DMS 273 (cell line): ENCODE data around the gene PAX8.

Source experiments
- DNase-seq: peaks from one replicate; lab custom pipeline; 2025; ENCODE audit not compliant: unreplicated experiment; lab: John Stamatoyannopoulos, UW

The PAX8 gene

DNA sequence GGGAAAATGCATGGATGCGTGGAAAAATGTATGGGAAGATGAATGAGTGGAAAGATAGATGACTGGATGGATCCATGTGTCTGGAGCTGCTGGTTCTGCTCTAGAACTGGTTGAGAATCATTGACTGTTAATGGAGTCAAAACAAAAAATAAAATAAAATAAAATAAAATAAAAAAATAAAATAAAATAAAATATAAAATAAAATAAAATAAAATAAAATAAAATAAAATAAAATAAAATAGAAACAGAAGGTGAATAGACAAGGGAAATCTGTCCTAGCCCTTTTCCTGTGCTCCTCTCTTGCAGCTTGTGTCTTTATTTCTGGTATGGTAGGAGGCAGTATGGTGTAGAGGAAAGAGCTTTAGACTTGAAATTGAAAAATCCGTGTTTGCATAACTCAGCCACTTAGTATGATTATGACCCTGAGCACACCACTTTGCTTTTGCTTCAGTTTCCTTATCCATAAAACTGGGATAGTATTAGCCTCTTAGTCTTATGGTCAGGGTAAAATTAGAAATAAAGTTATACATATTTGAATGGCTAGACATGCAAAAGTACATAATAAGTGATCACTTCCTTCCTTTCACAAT, 54.0 kb downstream of the PAX8 start:
- DNase-seq, result no peak

DNA sequence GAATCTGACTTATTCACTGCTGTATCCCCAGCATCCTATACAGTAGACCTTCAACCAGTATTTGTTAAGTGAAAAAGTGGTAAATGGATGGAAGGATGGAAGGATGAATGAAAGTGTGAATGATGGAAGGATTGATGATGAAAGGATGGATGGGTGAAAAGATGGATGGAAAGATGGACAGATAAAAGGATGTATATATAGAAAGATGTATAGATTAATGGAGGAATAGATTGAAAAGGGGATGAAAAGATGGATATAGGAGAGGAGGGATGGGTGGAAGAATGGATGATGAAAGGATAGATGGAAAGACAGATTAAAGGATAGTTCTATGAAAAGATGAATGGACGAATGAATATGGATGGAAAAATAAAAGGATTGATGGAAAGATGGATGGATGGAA, 54.9 kb downstream of the PAX8 start:
- DNase-seq, result no peak

DNA sequence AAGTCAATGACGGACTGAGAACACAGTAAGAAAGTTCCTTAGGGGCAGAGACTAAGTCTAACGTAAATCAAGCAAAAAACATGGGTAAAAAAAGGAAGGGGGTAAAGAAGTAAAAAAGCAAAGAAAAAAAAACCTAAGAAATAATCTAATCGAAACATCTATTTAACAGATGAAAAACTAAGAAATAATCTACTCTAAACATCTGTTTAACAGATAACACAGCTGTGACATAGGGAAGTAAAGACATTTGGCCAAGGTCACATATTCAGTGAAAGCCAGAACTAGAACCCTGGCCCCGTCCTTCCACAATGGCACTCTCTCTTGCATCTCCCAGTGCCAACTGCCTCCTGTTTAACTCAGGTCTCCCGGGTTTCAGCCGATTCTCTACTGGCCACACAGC, 56.9 kb downstream of the PAX8 start:
- DNase-seq, result no peak

DNA sequence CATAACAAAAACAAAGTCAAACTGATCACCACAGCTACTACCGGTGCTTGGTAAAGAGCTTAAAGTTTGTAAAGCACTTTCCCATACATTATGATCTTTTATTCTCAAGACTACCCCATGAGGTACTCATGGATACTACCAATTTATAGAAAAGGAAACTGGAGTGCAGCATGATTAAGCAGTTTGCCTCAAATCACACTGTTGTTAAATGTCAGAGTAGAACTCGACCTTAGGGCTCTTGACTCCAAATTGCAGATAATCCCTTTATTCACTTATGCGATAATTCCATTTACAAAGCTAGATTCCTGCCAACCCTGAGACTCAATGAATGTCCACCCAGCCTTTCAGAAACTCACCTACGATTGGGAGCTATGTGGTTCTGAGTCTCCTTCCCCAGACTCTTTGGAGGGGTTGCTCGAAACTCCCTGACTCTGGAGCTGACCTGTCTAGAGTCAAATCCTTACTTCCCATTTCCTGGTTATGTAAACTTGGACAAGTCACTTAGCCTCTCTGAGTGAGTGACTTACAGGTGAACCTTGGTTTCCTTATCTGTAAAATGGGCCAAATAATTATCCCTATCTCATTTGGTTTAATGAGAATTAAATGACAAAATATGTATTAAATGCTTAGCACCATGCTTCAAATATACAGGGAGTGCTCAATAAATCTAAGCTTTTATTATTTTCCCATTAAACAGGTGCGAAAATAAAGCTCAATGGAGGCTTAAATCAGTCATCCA, 57.6 kb downstream of the PAX8 start:
- DNase-seq, result no peak

DNA sequence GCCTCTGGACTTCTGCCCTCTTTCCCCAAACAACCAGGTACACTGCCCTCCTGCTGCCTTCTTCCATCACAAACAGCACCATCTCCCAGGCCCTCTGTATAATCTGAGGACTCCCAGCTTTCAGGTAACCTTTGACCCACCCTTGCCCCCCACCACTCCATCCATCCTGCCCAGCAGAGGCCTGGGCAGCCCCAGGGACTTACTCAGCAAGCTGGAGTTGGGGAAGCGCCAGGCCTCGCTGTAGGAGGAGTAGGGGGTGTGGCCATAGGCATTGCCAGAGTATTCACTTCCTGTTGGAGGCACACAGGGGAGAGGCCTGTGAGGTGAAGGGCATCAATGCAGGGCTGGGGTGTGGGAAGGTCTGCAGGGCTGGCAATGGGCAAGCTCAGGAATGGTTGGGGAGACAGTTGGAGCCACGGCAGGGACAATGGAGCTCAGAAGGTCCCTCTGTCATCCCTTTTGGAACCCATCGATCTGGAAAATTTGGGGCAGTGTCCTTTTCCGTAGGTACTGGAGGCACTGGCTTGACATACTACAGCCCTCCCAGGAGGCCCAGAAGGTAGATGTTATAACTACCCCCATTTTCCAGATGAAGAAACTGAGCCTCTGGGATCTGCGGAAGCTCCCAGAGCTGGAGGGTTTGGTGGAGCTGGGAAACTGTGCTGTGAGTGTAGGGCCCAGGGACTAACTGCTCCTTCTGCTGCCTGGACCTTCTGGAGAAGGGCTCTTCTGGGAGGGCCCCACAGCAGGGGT, 58.7 kb downstream of the PAX8 start:
- DNase-seq, result peak; percentile 20

DNA sequence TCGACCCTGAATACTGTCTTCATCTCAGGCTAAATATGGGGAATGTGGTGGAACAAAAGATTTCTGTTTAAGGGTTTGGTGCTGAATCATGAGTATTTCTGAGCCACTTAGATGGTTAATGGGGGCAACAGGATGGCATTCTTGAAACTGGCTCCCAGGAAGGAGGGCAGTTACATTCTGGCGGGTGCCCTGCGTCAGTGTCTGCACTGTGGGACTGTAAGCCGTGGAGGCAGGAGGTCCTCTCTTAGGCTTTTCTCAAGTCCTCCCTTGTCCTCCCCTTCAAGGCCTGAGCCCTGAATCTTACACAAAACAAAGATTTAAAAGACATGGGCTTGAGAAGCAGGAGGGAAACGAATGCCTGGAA, 59.2 kb downstream of the PAX8 start:
- DNase-seq, result no peak

DNA sequence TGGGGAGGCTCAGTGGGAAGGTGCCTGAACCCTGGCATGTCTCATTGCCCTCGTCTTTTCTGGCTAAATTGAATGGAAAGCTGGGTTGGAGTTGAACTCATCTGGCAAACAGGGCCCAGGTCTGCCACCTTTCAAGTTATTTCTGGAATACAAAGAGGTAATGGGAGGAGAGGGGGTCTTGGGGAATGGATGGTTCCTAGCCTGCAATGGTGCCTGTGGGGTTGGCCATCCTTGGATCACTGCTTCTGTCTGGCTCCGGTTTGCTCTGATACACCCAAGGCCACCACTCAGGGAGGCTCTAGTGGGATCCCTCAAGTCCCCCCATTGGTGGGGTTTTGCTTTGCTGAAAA, 59.7 kb downstream of the PAX8 start:
- no peak for DNase-seq

DNA sequence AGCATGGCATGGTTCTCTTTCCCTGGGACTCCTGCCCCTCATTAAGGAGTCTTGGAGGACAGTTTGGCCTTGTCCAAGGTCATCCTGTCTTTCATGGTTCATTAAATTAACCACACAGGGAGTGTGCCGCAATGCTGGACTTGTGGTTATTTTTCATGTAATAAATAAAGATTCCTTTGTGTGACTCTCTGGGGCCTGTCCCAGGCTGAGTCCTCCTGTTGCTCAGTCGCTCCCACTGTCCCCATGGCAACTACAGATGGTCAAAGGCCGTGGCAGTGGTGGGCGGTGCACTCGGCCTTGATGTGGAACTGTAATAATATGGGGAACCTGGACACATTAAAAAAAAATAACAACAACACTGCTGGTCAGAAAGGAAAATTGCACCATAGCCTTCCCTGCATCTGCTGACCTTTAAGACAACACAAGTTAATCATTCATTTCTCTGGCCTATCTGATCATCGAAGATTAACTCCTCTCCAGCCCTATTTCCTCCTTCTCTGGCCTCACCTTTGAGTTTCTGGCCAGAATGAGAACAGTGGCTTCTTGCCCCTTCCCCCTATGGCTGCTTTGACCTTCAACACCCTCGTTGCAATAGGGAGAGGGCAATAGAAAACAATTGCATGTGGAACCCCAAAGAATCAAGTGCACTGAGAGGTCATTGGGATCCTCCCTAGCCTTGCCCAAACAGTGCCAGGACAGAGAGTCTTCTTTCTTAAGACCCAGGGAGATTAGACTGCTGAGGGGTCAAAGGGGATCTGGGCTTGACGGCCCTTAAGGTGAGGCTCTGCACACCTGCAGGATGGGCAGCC, 60.2 kb downstream of the PAX8 start:
- DNase-seq, result no peak

DNA sequence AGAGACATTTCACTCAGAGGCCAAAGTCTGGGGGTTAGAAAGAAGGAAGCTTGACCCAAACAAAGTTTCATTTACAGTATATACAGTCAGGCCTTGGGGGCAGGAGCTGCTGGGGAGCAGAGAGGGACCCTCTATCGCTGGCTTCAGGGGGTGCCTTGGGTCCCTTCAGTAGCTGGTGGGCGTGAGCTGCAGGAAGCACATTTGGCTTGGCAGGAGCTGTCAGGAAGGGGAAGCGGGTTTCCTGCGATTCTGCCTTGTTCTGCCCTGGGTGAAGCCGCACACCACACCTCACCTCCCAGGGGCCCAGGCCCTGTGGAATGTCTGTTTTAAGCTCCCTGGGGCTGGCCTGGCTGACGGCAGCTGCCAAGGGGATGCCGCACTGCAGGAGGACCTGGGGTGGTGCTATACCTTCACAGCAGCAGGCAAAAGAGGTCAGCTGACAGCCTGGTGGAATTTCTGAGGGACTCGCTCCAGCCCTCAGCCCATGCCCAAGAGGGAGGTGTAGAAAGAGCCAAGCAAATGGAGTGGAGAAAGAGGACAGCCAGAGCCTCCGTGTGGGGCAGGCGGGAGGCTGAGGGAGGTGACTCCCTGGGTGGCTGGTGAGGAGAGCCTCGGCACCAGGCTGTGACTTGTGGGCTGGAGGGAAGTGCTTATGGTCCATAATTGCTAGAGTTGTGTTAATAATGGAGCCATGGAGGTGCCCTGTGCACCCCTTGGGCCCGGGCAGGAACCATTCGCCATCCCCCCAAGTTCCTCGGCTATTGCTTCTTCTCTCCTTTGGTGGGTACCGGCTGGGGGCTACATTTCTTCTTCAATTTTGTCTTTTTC, 61.1 kb downstream of the PAX8 start:
- DNase-seq, result no peak

DNA sequence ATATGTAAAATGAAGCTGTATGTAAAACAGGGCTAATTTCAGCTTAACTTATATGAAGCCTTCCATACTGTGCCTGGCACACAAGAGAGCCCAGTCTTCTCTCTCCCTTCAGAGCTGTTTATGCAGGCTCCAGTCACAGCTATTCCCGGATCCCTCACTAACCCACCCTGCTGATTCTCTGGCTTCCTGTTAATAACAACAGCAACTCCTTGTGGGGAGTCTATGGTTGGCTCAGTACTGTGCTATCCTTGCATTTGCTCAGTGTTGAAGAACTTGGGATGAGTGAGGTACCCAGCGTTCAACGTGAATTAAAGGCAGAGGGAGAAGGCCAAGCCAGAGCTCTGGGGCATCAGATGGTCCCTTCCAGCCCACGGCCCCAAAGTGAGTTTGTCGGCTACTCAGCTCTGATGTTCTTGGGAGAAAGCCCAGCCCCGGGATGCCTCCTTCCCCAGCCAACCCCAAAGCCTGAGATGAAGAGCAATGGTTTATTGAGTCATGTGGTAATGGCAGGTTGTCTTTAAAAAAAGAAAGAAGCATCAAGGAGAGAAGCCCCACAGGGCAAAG, 61.7 kb downstream of the PAX8 start:
- DNase-seq, result no peak

DNA sequence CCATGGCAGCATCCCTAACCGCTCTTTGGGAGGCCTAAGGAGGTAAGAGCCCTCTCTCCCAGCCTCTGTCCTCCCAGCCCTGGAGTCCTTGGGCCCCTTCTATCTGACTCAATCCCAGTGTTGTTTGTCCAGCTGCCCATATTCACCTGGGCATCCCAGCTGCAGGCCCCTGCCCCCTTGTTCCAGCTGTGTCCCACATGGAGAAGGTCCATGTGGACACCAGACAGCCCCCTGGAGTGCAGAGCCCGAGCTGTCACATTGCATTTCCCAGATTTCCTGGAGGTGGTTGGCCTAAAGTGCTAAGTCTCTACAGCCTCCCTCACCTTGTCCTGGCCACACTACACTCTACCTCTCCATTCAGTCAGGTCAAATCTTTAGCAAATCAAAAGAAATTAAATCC, 62.4 kb downstream of the PAX8 start:
- DNase-seq, result no peak

DNA sequence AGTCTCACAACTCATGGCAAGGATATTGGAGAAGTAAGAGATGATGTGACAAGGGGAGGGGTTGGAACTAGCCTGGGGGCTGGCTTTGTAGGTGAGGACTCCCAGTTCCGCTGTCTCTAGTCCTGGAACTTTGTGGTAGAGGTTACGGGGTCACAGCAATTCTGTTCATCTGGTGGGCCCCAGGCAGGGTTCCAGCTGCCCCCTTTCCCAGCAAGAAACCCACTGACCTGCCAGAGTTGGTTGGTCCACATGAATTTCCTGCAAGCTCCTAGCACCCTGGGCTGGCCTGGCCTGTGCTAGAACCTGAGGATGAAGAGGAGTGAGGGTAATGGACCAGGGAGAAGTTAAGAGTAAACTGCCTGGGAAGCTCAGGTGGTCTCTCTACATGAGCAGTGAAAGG, 63.7 kb downstream of the PAX8 start:
- DNase-seq, result no peak

DNA sequence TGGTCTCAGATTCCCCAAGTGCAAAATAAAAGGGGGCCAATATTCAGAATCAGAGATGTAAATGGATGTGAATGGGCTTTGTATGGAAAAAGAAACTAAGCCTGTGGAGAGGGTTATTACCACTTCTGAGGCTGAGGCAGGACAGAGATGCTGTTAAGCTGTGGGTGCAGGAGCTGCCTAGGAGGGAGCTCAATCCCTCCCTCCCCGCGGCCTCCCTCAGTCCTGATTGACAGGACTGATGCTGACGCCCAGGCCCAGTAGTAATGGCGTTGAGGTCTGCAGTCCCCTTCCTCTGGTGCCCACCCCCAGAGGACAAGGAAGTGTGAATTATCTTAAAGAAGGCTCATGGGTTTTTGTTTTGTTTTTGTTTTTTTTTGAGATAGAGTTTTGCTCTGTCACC, 64.6 kb downstream of the PAX8 start:
- no peak for DNase-seq

DNA sequence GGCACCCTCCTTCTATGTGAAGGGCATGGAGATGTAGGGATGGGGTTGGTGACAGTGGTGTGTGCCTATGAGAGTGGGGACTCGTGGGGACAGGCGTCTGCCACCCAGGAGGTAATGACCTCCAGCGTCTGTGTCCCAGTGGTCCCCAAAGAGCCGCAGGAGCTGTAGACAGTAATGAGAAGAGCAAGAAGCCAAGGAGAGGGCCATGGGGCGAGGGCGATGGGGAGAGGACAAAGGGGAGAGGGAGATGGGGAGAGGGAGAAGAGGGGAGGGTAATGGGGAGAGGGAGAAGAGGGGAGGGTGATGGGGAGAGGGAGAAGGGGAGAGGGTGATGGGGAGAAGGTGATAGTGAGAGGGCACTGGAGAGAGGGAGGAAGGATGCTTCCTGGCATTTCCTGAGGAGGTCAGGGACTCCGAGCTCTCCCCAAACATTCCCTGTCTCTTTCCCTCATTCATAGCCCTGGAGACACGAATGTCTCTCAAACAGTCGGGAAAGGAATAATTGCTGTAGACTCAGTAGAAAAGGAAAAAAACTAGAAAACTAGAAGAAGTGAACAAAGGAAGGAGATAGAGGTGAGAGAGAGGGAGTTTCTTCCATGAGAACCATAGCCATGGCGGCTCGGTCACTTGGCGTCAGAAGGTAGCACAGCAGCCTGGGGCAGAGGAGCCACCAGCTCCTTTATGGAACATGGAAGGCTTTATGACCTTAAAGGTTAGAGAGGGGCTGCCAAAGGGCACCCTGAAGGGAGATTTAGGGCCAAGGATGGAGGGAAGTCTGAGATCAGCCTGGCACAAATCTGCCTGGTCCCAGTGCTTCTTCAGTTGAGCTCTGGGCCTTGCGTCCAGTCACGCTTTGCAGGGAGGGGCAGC, 65.4 kb downstream of the PAX8 start:
- DNase-seq, result no peak

DNA sequence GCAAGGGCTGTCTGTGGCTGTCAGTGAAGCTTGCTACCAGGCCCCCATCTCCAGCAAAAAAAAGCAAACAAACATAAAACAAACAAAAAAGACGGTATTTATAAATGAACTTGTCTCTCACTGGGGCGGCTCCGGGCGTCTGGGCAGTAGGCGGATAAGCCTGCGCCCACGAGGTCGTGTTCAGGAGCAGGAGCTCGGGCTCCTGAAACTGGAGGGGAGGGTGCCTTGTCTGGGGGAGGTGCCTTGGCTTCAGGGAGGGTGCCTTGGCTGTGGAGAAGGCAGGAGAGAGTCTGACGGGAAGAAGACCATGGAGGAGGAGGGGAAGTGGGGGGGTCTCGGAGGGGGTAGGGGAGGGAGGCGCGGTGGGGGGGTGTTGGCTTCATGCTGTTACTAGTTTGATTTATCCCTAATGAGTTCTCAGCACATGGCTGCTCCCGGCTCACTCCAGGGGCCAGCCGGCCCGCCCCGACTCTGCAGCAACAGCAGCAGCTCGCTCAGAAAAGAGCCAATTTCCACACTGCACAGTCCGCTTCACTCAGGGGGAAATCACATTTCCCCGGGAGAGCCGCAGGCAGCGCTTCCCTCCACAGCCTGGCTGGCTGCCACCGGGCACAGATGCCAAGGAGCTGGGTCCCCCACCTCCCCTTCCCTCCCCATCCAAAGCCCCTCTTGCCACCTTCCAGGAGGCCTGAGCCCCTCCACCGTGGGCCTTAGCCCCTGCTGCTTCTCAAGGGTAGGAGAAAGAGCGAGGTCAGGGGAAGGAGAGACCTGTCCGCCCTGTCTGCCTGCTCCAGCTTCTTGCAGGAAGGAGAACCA, 66.3 kb downstream of the PAX8 start:
- DNase-seq, result peak; percentile 54

DNA sequence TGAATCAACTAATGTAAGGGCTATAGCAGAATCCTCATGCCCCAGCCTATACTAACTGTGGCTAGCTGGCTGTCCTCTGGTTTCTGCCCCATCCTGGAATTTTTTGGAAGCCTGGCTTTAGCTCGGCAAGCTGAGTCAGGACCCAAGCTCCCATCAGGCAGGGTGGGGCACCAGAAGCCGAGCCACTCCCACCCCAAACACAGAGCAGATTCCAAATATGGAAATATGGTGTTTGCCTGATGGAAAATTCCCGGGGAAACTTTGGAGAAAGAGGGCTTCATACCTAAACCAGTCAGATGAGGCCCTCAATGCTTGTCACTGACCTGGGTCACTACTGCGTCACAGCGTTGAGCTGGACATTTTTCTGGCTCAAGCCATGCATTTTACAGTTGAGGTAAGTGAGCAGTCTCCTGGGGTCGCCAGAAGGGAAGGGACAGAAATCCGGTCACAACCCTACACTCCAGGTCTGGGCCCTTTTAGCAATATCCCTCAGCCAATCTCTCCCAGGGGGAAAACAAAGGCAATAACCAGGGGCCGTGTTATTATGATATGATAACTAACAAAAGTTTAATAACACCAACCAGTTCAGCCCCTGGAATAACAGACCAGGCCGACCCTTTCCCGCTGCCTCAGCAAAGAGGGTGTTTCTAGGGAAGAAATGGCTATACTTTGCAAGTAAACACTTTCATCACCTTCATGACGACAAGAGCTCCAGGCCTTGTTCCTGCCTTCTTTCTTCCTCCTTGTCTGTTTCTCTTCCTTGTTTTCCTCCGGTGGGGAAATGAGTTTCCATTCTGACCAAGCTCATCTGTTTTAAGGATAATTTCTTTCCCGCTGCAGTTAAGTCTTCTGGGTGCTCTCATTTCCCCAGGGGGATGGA, 67.3 kb downstream of the PAX8 start:
- DNase-seq, result no peak

DNA sequence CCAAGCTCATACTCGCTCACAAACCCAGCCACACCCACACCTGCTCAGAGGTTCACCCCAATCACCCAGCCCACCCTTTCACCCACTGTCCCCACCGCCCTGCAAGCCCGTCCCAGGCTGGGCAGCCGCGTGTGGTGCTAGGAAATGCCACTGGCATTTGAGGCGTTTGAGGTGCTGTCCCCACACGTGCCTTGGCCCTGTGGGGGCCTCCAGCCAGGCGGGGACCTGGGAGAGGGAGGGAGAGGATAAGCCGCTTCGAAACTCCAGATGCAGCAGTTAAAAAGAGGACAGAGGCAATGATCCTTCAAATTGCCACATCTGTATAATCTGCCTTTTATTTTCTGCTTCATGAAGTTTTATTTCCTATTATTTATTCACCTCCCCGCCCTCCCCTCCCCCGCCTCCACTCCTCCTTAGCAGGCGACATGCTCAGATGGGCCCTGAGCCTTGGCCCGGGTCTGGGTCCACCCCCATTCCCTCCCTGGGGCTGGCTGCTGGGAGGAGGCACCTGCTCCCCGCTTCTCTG, 69.0 kb downstream of the PAX8 start:
- DNase-seq, result no peak
